Lung (tissue), 16 donors: Measurements from ENCODE around the gene FGA. TPM values are rescaled to one million over a fixed set of nuclear protein-coding genes. Genes with fewer than 3 reads are reported as not detected.

Experiments used
- ATAC-seq: fragments of 200-7000 bp; cut with Tn5 transposase; one replicate; pipeline ENCODE4 v1.9.1; 2020; ENCODE audit warnings: moderate number of reproducible peaks; ENCODE audit not compliant: insufficient read depth, low FRiP score
- DNase-seq, 3 donors: peaks; one replicate each; pipeline ENCODE4 v3.0.0-alpha.2; 2013 to 2017
- H3K27ac ChIP-seq, 2 donors: one replicate each; pipeline ENCODE4 v1.5.1; 2013; ENCODE audit warnings: mild to moderate bottlenecking in 2 of 2, moderate library complexity in 2 of 2, control low read depth in 1 of 2, inconsistent platforms in 1 of 2, low read depth in 1 of 2, low read length in 1 of 2
- H3K27me3 ChIP-seq, 3 donors: one replicate each; pipeline ENCODE4 v1.5.1; 2013; ENCODE audit warnings: low read length in 2 of 3; ENCODE audit not compliant: control insufficient read depth in 3 of 3, insufficient read depth in 3 of 3
- H3K36me3 ChIP-seq, 4 donors: one replicate each; pipeline ENCODE4 v1.5.1; 2013; ENCODE audit warnings: low read length in 4 of 4, mild to moderate bottlenecking in 1 of 4, moderate library complexity in 1 of 4; ENCODE audit not compliant: control insufficient read depth in 4 of 4, insufficient read depth in 4 of 4
- H3K4me1 ChIP-seq, 5 donors: one replicate each; pipeline ENCODE4 v1.5.1; 2013; ENCODE audit warnings: low read length in 5 of 5, mild to moderate bottlenecking in 2 of 5, moderate library complexity in 1 of 5; ENCODE audit not compliant: control insufficient read depth in 5 of 5, insufficient read depth in 5 of 5
- H3K4me3 ChIP-seq: one replicate; pipeline ENCODE4 v1.5.1; 2013; ENCODE audit warnings: mild to moderate bottlenecking, control low read depth, moderate library complexity
- H3K9ac ChIP-seq, 2 donors: one replicate each; pipeline ENCODE4 v1.5.1; 2013; ENCODE audit warnings: low read length in 2 of 2, control low read depth in 1 of 2; ENCODE audit not compliant: insufficient read depth in 1 of 2
- H3K9me3 ChIP-seq, 4 donors: one replicate each; pipeline ENCODE4 v1.5.1; 2013; ENCODE audit warnings: low read length in 3 of 4, mild to moderate bottlenecking in 1 of 4, moderate library complexity in 1 of 4; ENCODE audit not compliant: control insufficient read depth in 4 of 4, insufficient read depth in 3 of 4
- CTCF ChIP-seq: IDR thresholded peaks from 2 replicates; pipeline ENCODE4 v1.5.1; 2012; ENCODE audit warnings: mild to moderate bottlenecking; ENCODE audit errors: control extremely low read depth, extremely low read depth
- WGBS, 2 donors: extraction: QIAGEN DNeasy Blood & Tissue Kit; methylation state at CpG; one replicate each; pipeline ENCODE4 v1.1.7; 2013; 5-methylcytosine and 5-hydroxymethylcytosine counted together
- long read RNA-seq, 5 donors: transcript quantifications; one replicate each; lab custom pipeline, GENCODE V29; 2026
- polyA plus RNA-seq, 2 donors: library from polyadenylated mRNA; stranded (reverse); fragments of 200-250 nt; gene quantifications; one replicate each; pipeline ENCODE4 v1.2.1, GENCODE V29; 2013
- total RNA-seq, 2 donors: library from RNA; depleted of rRNA in 1 of 2; stranded (reverse); fragments of >200 nt in 1 of 2; gene quantifications; one replicate each; pipeline ENCODE4 v1.2.1, GENCODE V29; 2014 to 2021
- donor health status: control.
- donor health status: control.
- donor health status: Bipolar disorder and iron deficiency.
- donor health status: healthy.
- donor health status: DM: yes; HTN: yes; CAD: no.

The FGA gene
- total RNA-seq (10 to 100 TPM in 1 of 2 donors, 1 to 10 TPM in 1; 1.4 to 56.1 TPM), polyA plus RNA-seq (10 to 100 TPM; 13.1 to 17.3 TPM)
- long read RNA-seq, donor 1, result 0 reads
- long read RNA-seq, donor 2, result 0 reads
- long read RNA-seq, donor 3, result 0 reads
- long read RNA-seq, donor 4, result 0 reads
- long read RNA-seq, donor 5, result 0 reads

GRCh38 chr4:154590329-154591006 is at the start of gene FGA:
FGA (minus strand) TSS chr4:154590742; CDS start chr4:154590687, 55 bp downstream.
- no peaks in the 10 kb centered on the region for H3K36me3 ChIP-seq
- H3K9ac ChIP-seq, result no peak within 1 kb of the TSS
- no peaks in the 10 kb centered on the region for H3K4me1 ChIP-seq
- no peak within 1 kb of the TSS for H3K27ac ChIP-seq
- no peaks in the 10 kb centered on the region for H3K27me3 ChIP-seq
- DNase-seq, result no peak
- no peak within 1 kb of the TSS for H3K4me3 ChIP-seq
- 52 to 87% methylated on average over 3 of the region's 3 CpGs for WGBS, 2 donors
- ATAC-seq, result peak; percentile 76
- H3K9me3 ChIP-seq, result no peaks in the 10 kb centered on the region
- TF ChIP-seq CTCF, result no peak

GRCh38 chr4:154634058-154634457 is 43.5 kb upstream of the FGA start:
- Histone ChIP-seq H3K27me3 (peaks cover 0 to 25% (median 0%) of the 10 kb centered on the region in 3 donors), H3K27ac (no peak overlapping the region), H3K4me1 (no peaks in the 10 kb centered on the region), H3K4me3 (no peak overlapping the region), H3K36me3 (no peaks in the 10 kb centered on the region), H3K9ac (no peak overlapping the region), H3K9me3 (no peaks in the 10 kb centered on the region)
- WGBS, 2 donors, result 59 to 75% methylated on average over 3 of the region's 3 CpGs
- ATAC-seq (no peak), DNase-seq (no peak)
- TF ChIP-seq CTCF, result no peak

- ATAC-seq (no peak), DNase-seq (no peak)
- H3K9ac ChIP-seq, result no peak overlapping the region
- 61 to 71% methylated on average over 2 of the region's 2 CpGs for WGBS, 2 donors
- H3K4me1 ChIP-seq, result peaks cover 0 to 4% (median 0%) of the 10 kb centered on the region in 5 donors
- TF ChIP-seq CTCF, result no peak
- H3K9me3 ChIP-seq, result no peaks in the 10 kb centered on the region
- no peak overlapping the region for H3K27ac ChIP-seq
- H3K4me3 ChIP-seq, result no peak overlapping the region
- no peaks in the 10 kb centered on the region for H3K36me3 ChIP-seq
- H3K27me3 ChIP-seq, result peaks cover 0 to 45% (median 4%) of the 10 kb centered on the region in 3 donors
These were observed 41.3 kb upstream of the FGA start for GRCh38 chr4:154631828-154632227.
